HG03064 (cell line): ENCODE measurements around the gene ENTPD8.
"Not testable (repeated sequence)": the region's sequence is repeated elsewhere in the genome, so short reads cannot be mapped to it uniquely, and the experiment has no call there.

Source experiments
- ATAC-seq: cut with Tn5 transposase; IDR thresholded peaks from one replicate; pipeline ENCODE4 v1.9.1; 2021; ENCODE audit warnings: low read depth; ENCODE audit not compliant: unreplicated experiment

ENTPD8 gene

GRCh38 chr9:137477778-137478612, 36.8 kb upstream of the ENTPD8 start:
- no peak for ATAC-seq

GRCh38 chr9:137476856-137477255, 35.7 kb upstream of the ENTPD8 start:
- ATAC-seq = no peak

DNA sequence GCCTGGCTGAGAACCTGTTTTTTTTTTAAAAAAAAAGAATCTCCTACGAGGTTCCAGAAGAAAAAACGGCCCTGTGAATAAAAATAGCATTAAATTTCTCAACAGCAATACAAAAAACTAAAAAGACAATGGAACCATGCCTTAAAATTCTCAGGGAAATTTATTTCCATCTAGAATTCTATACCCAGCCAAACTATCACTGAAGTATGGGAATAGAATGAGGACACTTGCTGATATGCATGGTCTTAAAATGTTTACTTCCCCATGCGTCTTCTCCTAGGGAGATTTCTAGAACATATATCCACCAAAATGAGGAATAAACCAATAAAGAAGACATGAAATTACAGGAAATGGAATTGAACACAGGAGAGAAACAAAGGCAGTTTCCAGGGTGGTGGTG, 34.5 kb upstream of the ENTPD8 start:
- ATAC-seq = no peak

DNA sequence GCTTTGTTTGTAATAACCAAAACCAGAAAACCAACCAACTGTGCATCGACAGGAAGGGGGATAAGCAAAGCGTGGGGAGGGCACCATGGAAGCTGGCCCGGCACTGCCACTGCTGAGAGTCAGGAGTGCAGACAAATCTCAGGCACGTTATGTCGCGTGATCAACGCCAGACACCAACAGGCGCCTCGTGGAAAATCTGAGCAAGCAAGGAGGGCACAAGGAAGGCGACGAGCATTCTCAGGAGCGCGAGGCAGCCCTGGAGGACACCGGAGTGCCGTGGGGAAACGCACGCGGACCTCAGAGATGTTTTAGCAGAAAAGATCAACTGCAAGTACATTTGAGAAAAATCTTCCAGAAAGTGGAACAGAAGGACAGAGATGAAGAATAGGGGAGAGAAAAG, 33.1 kb upstream of the ENTPD8 start:
- ATAC-seq = no peak

- no peak for ATAC-seq
Observed at GRCh38 chr9:137470785-137471184, 29.6 kb upstream of the ENTPD8 start.

DNA sequence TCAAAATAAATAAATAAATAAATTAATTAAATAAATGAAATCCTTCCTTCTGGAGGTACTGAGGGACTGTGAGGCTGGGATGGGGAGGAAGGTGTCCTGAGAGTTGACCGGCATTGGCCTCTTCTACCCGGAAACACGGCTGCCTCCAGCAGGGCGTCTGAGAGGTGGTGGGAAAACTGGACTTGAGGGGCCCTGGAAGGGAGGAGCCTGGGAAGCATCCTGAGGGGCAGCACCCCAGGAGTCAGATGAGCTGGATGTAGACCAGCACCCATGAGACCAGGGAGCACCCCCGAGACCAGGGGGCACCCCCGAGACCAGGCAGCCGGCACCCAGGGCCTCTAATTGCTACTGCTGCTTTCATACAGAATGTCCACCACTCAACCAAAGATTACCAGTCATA, 26.7 kb upstream of the ENTPD8 start:
- no peak for ATAC-seq

DNA sequence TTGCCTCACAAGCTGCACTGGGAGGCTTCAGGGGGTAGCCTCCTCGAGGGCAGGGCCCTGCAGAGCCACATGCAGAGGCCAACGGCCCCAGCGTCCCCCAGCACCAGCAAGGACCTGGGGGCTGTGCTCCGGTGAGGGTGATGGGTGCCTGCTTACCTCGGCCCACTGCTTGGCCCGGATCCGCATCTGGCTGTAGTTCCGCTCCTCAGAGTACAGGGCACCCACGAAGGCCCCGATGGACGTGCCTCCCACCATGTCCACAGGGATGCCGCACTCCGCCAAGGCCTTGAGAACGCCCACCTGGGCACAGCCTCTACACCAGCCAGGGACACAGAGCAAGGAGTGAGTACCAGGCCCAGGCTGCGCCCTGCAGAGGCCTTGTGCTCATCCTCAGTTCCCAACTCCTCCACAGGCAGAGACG, 26.0 kb upstream of the ENTPD8 start:
- no peak for ATAC-seq

- not testable (repeated sequence) for ATAC-seq
Observed at GRCh38 chr9:137466389-137467085, 25.4 kb upstream of the ENTPD8 start.

DNA sequence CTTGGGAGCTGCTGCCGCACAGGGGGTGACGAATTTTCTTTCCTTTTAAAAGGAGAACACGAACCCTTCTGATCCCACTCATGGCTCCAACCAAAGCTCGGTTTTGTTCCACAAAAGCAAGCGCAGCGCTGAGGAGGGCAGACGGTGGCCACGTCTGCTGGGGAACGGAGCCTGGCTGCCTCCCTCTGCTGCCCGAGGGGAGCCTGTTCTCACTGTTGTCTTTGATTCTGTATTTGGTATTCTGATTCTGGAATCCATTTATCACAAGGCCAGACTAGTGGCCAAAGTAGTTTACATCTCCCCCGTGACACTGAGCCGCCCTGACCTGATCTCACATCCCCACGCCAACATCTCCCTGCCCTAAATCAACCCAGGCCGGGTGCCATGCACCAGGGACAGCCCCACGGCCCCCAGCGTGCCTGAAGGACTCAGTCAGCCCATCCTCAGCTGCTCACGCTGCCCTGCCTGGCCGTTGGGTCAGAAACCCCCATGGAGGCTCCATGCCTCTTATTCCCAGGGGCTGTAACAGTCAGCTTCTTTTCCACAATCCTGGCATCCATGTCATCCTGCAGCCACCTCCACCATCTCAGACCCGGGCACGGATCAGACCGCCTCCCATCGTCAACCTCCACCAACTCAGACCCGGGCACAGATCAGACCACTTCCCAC, 24.7 kb upstream of the ENTPD8 start:
- ATAC-seq = no peak

- no peak for ATAC-seq
Observed at GRCh38 chr9:137465000-137465719, 24.0 kb upstream of the ENTPD8 start.

- no peak for ATAC-seq
Observed at GRCh38 chr9:137464291-137464999, 23.3 kb upstream of the ENTPD8 start.

DNA sequence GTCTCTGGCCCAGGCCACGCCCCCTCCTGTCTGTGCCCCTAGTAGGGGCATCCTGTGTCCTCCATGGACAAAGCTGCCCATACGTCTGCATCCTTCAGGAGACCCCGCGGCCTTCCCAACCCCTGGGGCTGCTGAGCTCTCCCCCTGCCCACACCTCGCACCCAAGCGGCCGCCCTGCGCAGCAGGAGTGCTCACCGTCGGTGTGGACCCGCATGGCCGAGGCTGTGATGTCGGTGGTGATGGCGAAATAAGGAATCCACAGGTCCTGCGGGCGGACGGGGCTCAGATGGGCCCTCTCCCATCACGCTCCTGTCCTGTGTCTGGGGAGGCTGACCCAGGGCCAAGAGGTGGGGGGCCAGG, 22.8 kb upstream of the ENTPD8 start:
- ATAC-seq = no peak

DNA sequence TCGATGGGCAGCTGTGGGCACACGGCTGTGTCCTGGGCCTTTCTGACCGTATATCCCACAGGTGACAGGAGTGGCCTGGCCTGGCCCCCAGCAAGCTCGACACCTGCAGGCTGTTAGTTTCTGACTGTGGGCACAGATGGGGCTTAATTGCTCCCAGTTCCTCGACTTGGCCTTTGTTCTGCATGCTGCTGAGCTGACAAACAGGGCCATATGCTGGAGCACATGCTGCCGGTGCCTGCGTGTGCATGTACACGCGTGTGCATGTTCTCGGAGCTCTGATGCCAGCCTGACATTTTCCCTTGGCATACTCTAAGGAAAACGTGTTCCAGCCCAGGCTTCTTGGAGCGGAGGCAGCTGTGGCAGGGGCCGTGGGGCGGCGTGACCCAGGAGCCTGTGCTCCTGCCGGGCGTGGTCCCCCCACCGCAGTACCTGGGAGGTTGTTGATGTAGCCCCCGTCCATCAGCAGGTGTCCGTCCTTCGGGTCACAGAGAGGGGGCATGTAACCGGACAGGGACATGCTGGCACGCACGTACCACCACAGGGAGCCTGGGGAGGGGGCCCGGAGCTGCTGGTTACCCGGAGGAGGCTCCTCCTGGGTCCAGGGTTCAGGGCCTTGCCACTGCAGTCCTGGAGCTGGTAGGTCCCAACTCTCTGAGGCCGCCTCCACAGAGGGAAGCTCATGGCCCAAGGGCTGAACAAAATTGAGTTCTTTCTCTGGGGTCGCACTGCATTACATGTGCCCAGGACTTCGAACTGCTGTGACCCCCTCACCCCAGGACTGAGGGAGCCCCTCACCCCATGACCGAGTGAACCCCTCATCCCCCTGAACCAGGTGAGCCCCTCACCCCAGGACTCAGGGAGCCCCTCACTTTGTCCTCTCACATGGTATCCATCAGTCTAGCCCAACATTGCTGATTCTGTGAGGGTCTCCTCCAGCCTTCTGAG, 22.1 kb upstream of the ENTPD8 start:
- no peak for ATAC-seq

- no peak for ATAC-seq
Observed at GRCh38 chr9:137462396-137462985, 21.3 kb upstream of the ENTPD8 start.

- ATAC-seq = no peak
Observed at GRCh38 chr9:137461663-137462395, 20.7 kb upstream of the ENTPD8 start.

DNA sequence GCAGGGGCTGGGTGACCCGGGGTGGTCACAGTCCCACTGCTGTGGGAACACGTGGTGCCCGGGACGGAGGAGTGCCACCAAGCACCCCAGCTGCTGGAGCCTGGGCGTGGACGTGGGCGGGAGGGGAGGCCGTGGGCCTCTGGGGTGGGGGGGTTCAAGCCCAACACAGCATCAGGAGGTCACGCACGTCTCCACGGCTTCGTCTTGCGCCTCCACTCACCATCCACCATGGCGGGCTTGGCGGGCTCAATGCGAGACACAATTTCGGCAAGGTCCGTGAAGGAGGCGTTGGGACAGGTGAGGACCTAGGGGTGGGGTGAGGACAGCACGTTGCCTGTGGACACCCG, 20.1 kb upstream of the ENTPD8 start:
- ATAC-seq = no peak

- ATAC-seq = no peak
Observed at GRCh38 chr9:137460363-137461315, 19.5 kb upstream of the ENTPD8 start.
